HG03565 (cell line): Measurements from ENCODE around the gene NANOS2.
A peak's percentile ranks its signal among the peaks of the same experiment; 100 is the strongest.
"Not testable (repeated sequence)": the region's sequence is repeated elsewhere in the genome, so short reads cannot be mapped to it uniquely, and the experiment has no call there.

ENCODE experiments used
- ATAC-seq: cut with Tn5 transposase; IDR thresholded peaks from one replicate; pipeline ENCODE4 v1.9.1; 2021; ENCODE audit warnings: mild to moderate bottlenecking, moderate library complexity; ENCODE audit not compliant: unreplicated experiment

NANOS2 gene

DNA sequence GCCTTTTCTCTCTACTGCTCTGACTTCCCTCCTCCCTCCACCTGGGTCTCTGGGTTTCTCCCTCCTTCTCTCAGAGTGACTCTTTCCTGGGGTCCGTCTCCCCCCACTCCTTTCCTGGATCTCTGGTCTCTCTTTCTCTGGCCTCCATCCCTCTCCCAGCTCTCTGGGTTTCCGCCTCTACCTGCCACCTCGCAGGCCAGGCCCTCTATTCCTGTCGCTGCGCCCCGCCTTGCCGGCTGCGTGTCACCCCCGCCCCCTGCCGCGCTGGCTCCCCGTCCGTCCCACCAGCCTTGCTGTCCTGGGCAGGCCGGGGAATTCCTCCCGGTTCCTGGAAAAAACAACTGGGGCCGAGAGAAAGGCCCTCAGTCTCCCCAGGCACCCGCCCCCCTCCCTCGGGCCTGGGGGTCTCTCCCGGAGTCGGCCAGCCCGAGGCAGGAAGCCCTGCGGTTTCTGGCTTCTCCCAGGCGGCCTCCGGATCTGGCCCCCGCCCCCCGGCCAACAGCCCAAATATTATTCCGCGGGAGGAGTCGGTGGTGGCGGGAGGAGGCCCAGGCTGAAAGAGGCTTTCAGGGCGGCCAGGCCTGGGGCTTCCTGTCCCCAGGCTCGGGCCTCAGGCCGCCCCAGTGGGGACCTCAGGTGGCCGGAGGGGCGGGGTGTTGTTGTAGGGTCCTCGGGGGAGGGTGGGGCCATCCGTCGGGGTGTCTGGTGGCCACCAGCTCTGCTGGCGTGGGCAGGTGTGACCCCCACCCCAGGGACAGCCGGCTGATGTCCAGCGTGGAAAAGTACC, 38.0 kb downstream of the NANOS2 start:
- no peak for ATAC-seq

DNA sequence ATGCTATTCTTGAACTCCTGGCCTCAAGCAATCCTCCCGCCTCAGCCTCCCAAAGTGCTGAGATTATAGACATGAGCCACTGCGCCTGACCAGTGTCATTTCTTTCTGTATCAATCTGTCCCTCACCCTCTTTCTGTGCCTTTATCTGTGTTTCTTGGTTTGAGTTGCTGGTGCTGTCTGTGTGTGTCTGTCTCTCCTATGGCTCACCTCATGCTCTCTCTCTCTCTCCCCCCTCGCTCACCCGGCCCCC, 38.5 kb downstream of the NANOS2 start:
- ATAC-seq = no peak

DNA sequence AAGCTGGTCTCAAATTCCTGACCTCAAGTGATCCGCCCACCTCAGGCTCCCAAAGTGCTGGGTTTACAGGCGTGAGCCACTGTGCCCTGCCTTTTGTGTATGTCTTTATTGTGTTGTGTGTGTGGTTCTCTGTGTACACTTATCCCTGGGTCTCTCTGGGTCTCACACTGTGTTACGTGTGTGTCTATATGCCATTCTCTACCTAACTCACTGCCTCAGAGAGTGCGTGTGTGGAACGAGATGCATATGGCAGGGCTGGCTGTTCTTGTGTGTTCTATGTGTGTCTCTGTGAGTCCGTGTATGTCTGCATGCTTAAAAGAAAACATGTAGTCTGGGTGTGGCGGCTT, 40.0 kb downstream of the NANOS2 start:
- no peak for ATAC-seq

DNA sequence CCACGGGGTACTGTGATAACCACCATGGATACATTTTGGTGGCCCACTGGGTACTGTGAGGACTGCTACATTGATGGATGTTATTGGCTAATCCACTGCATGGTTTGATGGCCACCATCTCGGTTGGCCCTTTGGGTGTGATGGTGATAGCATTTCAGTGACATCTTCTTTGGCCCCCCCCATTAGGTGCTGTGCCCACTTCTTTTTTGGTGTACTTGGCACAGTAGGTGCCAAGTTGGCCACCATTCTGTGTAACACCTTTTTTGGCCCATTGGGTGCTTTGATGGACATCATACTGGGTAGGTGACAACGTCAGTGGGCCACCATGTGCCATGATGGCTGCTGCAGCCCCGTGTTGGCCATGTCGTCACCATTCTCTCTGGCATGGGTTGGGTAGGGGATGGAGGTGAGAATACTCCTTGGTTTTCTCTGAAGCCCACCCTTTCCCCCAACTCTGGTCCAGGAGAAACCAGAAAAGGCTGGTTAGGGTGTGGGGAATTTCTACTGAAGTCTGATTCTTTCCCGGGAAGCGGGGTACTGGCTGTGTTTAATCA, 41.3 kb downstream of the NANOS2 start:
- no peak for ATAC-seq

DNA sequence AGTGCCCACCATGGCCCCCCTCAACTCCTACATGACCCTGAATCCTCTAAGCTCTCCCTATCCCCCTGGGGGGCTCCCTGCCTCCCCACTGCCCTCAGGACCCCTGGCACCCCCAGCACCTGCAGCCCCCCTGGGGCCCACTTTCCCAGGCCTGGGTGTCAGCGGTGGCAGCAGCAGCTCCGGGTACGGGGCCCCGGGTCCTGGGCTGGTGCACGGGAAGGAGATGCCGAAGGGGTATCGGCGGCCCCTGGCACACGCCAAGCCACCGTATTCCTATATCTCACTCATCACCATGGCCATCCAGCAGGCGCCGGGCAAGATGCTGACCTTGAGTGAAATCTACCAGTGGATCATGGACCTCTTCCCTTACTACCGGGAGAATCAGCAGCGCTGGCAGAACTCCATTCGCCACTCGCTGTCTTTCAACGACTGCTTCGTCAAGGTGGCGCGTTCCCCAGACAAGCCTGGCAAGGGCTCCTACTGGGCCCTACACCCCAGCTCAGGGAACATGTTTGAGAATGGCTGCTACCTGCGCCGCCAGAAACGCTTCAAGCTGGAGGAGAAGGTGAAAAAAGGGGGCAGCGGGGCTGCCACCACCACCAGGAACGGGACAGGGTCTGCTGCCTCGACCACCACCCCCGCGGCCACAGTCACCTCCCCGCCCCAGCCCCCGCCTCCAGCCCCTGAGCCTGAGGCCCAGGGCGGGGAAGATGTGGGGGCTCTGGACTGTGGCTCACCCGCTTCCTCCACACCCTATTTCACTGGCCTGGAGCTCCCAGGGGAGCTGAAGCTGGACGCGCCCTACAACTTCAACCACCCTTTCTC, 42.3 kb downstream of the NANOS2 start:
- ATAC-seq = no peak

DNA sequence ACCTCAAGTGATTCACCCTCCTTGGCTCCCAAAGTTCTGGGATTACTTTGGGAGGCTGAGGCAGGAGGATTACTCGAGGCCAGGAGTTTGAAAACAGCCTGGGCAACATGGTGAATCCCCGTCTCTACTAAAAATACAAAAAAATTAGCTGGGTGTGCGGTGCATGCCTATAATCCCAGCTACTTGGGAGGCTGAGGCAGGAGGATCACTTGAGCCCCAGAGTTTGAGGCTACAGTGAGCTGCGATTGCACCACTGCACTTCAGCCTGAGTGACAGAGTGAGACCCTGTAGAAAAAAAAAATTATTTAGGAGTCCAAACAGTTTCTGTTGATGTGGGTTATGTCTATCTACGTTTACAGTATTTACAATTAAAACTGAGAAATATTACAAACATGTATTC, 43.8 kb downstream of the NANOS2 start:
- no peak for ATAC-seq

DNA sequence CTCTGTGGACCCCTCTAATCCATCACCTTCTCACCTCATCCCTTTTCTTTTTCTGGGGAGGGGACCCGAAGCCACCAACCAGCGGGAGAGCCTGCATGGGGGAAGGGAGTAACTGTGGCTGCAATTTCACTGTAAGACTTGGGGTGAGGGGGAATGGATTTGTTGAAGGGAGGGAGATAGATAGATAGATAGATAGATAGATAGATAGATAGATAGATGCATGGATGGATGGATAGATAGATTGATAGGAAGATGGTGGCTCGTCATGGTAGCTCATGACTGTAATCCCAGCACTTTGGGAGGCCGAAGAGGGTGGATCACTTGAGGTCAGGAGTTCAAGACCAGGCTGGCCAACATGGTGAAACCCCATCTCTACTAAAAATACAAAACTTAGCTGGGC, 47.3 kb downstream of the NANOS2 start:
- not testable (repeated sequence) for ATAC-seq

DNA sequence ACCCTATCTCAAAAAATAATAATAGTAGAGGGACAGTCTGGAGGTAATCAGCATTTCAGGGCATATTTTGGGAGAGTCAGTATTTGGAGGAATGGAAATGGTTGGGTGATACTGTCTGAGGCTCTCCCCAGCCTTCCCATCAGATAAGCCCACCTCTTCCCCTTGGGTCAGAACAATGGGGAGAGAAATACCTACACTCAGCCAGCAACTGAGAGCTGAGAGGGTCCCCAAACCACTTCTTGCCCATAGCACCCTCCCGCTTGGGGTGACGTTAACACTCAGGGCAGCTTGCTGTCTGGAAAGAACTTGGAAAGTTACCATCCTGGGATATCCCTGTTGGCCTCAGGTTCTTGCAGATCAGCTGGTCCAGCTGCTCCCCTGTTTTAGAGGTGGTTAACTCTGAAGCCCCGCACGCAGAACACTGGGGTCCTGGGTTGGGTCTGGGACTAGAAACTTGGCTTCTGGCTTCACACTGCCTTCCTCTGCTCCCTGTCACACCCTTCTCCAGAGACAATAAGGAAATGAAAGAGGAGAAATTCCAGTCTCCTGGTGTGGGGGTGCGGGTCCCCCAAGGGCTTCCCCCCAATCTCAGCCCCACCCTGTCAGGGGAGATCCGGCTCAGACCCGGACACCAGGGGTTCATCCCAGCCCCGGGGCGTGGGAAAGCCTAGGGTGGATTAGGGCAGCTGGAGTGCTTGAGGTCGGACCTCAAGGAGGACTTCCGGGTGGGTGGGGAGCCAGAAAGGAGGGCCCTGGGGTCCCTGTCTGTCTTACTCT, 48.0 kb downstream of the NANOS2 start:
- no peak for ATAC-seq

DNA sequence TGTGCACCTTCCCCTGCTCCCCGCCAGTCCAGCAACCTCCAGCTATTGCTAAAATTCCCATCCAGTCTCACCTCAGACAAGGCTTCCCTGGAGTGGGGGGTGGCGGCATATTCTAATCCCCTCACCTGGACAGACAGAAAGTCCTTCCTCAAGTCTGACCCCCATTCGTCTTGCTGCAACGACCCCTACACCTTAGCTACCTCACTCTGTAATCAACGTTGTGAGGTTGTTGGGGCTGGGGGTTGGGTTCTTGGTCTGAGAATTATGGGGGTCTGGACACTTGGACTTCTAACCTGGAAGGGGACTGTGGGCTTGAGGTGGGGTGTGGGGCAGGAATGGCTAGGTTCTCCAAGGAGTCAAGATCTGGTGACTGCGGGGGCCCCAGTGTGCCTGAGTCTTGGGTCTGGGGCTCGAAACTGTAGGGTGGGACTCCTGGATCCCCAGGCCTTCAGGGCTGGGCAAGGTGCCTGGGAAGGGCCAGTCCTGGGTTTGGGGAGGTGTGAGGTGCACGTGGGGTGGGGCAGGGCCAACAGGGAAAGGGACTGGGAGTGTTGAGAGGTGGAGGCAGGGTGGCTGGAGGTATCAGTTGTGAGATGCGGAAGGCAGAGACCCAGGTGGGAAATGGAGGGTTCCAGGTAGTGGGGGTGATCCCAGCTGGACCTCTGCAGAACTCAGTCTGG, 49.2 kb downstream of the NANOS2 start:
- ATAC-seq = no peak

DNA sequence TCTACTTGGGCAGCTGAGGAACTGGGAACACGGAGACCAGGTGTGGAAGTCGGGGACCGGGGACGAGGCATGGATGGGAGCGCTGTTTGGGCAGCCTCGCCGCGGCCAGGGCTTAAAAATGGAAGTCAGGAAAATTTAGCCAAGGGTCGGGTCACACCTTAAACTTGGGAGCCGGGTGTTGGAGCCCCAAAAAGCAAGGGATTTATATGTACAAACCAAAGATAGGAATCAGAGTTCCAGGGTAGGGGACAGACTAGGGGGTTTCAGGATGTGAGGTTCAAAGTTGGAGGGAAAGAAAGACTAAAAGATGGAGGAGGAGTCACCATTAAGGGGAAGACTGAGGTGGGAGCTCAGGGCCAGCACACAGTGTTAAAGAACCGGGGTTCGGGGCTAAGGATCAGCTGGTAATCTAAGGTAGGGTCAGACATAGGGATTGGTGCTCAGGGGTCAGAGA, 49.9 kb downstream of the NANOS2 start:
- no peak for ATAC-seq

DNA sequence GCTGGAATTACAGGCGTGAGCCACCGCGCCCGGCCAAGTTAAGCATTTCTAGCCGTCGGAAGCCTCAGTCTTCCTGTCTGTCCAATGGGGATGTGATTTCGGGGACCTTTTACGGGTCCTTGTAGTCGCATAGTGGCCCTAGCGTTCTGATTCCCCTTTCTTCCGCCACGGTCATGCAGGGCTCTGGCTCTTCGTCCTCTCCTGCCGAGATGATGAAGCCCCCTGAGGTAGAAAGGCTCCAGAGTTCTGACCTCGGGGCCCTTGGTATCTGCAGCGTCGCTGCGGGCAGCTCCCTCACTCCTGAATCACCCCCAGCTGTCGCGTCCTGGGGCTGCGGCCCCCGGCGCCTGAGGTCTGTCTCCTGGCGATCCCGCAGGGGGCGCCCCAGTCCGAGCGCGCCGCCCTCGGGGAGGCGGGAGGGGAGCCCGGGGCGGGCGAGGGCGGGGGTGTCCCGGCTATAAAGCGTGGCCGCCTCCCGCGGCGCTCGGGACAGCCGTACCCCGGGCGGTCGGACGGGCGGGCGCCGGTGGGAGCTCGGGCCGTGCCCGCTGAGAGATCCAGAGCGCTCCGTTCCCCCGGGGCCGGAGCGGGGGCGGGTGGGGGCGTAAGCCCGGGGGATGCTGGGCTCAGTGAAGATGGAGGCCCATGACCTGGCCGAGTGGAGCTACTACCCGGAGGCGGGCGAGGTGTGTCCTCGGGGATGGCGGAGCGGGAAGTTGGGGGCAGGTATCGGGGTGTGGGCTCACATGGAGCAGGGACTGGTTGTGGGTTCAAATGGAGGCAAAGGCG, 50.5 kb downstream of the NANOS2 start, which contains the start of gene FOXA3:
TSS of gene FOXA3 (plus strand) at position 487 of the 789 bp plus-strand sequence. CDS start at position 618, 131 bp downstream.
- ATAC-seq = peak; percentile 30

DNA sequence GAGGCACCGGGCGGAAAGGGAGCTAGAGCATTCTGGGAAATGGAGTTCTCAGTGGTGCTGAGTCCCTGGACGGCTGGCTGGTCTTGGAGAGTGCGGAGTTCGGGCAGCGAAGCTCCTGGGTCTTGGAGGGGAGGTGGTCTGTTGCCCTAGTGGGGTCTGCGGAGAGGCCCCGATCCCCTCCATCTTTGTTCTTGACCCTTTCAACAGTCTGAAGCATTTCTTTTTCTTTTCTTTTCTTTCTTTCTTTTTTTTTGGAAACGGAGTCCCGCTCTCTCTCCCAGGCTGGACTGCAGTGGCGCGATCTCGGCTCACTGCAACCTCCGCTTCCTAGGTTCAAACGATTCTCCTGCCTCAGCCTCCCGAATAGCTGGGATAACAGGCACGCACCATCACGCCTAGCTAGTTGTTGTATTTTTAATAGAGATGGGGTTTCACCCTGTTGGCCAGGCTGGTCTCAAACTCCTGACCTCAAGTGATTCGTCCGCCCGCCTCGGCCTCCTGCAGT, 51.2 kb downstream of the NANOS2 start:
- no peak for ATAC-seq
